Neural cell (in vitro differentiated cells): ENCODE results near the gene SRSF7.

Experiments
- CTCF ChIP-seq: fragments of 450-650 bp; IDR thresholded peaks from 2 replicates; pipeline ENCODE4 v1.5.1; 2014; ENCODE audit warnings: antibody characterized with exemption, mild to moderate bottlenecking, moderate library complexity; ENCODE audit not compliant: poor library complexity, severe bottlenecking
- EP300 ChIP-seq: fragments of 450-650 bp; conservative IDR thresholded peaks from 2 replicates; pipeline ENCODE4 v1.6.1; 2014; ENCODE audit warnings: antibody characterized with exemption, mild to moderate bottlenecking, moderate library complexity; ENCODE audit not compliant: poor library complexity, severe bottlenecking
- EZH2 ChIP-seq: fragments of 200-600, 300-800 bp; shearing (Covaris generic), sonication (generic); IDR thresholded peaks from 2 replicates; pipeline ENCODE4 v1.6.1; 2014; ENCODE audit warnings: antibody characterized with exemption, low read length, borderline replicate concordance, mild to moderate bottlenecking; ENCODE audit not compliant: insufficient read depth, poor library complexity, severe bottlenecking
- MXI1 ChIP-seq: fragments of 450-650 bp; conservative IDR thresholded peaks from 2 replicates; pipeline ENCODE4 v1.6.1; 2014; ENCODE audit warnings: antibody characterized with exemption, mild to moderate bottlenecking; ENCODE audit not compliant: poor library complexity, severe bottlenecking
- POLR2AphosphoS5 ChIP-seq: IDR thresholded peaks from 2 replicates; pipeline ENCODE4 v1.6.1; 2012
- RAD21 ChIP-seq: fragments of 450-650 bp; conservative IDR thresholded peaks from 2 replicates; pipeline ENCODE4 v1.6.1; 2014; ENCODE audit warnings: antibody characterized with exemption, mild to moderate bottlenecking, moderate library complexity
- REST ChIP-seq: IDR thresholded peaks from 2 replicates; pipeline ENCODE4 v1.6.1; 2012; ENCODE audit warnings: borderline replicate concordance
- SMC3 ChIP-seq: fragments of 450-650 bp; conservative IDR thresholded peaks from 2 replicates; pipeline ENCODE4 v1.6.1; 2014; ENCODE audit warnings: antibody characterized with exemption, mild to moderate bottlenecking, moderate library complexity; ENCODE audit not compliant: poor library complexity
- TAF1 ChIP-seq: IDR thresholded peaks from 2 replicates; pipeline ENCODE4 v1.6.1; 2012; ENCODE audit warnings: low read depth

- TF ChIP-seq CTCF, result no peak
- TF ChIP-seq POLR2AphosphoS5, result no peak
- TF ChIP-seq TAF1, result no peak
- TF ChIP-seq EP300, result no peak
- TF ChIP-seq RAD21, result no peak
- no peak for TF ChIP-seq REST
- no peak for TF ChIP-seq EZH2
- no peak for TF ChIP-seq SMC3
- no peak for TF ChIP-seq MXI1
Measured at GRCh38 chr2:38792751-38793150, 41.6 kb upstream of the SRSF7 start.
